Breast epithelium (tissue), 4 donors: ENCODE results near the gene WWC1. TPM values are rescaled to one million over a fixed set of nuclear protein-coding genes. Genes with fewer than 3 reads are reported as not detected.

Source experiments
- DNase-seq, 2 donors: peaks; one replicate each; pipeline ENCODE4 v3.0.0-alpha.2; 2019; ENCODE audit warnings: low spot score in 2 of 2
- H3K27ac ChIP-seq, 2 donors: fragments of 200-600 bp; sonication (generic) in 1 of 2; one replicate each; pipeline ENCODE4 v1.5.1; 2016 to 2019; ENCODE audit warnings: mild to moderate bottlenecking in 1 of 2
- H3K27me3 ChIP-seq, 2 donors: fragments of 200-600 bp; sonication (generic) in 1 of 2; one replicate each; pipeline versions ENCODE4 v1.5.1 to v1.6.0; 2017 to 2019; ENCODE audit warnings: control low read depth in 1 of 2, mild to moderate bottlenecking in 1 of 2
- H3K36me3 ChIP-seq: fragments of 200-600 bp; one replicate; pipeline ENCODE4 v1.5.1; 2019
- H3K4me1 ChIP-seq, 2 donors: fragments of 200-600 bp; sonication (generic); one replicate each; pipeline ENCODE4 v1.5.1; 2016 to 2019; ENCODE audit warnings: control low read depth in 1 of 2
- H3K4me3 ChIP-seq, 3 donors: fragments of 200-600 bp; sonication (generic); 1 replicate in 2 of 3; 2 replicates in 1 of 3; pipeline ENCODE4 v1.5.1; 2016 to 2019; ENCODE audit warnings: mild to moderate bottlenecking in 3 of 3, moderate library complexity in 2 of 3
- H3K9me3 ChIP-seq, 2 donors: fragments of 200-600 bp; sonication (generic) in 1 of 2; one replicate each; pipeline ENCODE4 v1.5.1; 2016 to 2019; ENCODE audit warnings: control low read depth in 1 of 2
- POLR2A ChIP-seq: fragments of 450-650 bp; IDR thresholded peaks from one replicate; pipeline ENCODE4 v1.6.1; 2016; ENCODE audit warnings: antibody characterized with exemption, mild to moderate bottlenecking, moderate library complexity
- POLR2AphosphoS5 ChIP-seq, 3 donors: sonication (generic); formaldehyde crosslinking; IDR thresholded peaks; one replicate each; pipeline ENCODE4 v1.6.1; 2017; ENCODE audit warnings: antibody characterized with exemption in 3 of 3
- intact Hi-C: fragments of 100-400 bp; cut with DNase I; formaldehyde crosslinking; loops from one replicate; pipeline ENCODE4 v1.15.1; 2023; ENCODE audit warnings: low total_unique reads
- total RNA-seq, 3 donors: library from RNA; depleted of rRNA; stranded (reverse); fragments of >200 nt; gene quantifications; one replicate each; pipeline ENCODE4 v1.1.0, GENCODE V29; 2016
- TF ChIP-seq, protein P1 (sequence below), 3 donors: fragments of 450-650 bp; IDR thresholded peaks; one replicate each; pipeline ENCODE4 v1.5.1; 2016 to 2017; ENCODE audit warnings: antibody characterized with exemption in 3 of 3, mild to moderate bottlenecking in 3 of 3, moderate library complexity in 3 of 3

WWC1 gene
- total RNA-seq, 3 donors from 2014 or later: 0.96 to 59.9 (median 59.6) TPM

GRCh38 chr5:168409591-168410458 lies 118.4 kb downstream of the WWC1 start:
- intact Hi-C loops: no loop called here
- peak overlapping the region; percentile 75 to 79 for H3K27ac ChIP-seq
- no peak for TF ChIP-seq POLR2A
- TF ChIP-seq, protein P1, sequence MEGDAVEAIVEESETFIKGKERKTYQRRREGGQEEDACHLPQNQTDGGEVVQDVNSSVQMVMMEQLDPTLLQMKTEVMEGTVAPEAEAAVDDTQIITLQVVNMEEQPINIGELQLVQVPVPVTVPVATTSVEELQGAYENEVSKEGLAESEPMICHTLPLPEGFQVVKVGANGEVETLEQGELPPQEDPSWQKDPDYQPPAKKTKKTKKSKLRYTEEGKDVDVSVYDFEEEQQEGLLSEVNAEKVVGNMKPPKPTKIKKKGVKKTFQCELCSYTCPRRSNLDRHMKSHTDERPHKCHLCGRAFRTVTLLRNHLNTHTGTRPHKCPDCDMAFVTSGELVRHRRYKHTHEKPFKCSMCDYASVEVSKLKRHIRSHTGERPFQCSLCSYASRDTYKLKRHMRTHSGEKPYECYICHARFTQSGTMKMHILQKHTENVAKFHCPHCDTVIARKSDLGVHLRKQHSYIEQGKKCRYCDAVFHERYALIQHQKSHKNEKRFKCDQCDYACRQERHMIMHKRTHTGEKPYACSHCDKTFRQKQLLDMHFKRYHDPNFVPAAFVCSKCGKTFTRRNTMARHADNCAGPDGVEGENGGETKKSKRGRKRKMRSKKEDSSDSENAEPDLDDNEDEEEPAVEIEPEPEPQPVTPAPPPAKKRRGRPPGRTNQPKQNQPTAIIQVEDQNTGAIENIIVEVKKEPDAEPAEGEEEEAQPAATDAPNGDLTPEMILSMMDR (IDR thresholded peaks at IDR 0.05): no peak
- TF ChIP-seq POLR2AphosphoS5 (IDR thresholded peaks at IDR 0.05): no peak
- DNase-seq: no peak
- H3K9me3 ChIP-seq: no peaks in the 10 kb centered on the region
- H3K27me3 ChIP-seq: no peaks in the 10 kb centered on the region
- H3K4me3 ChIP-seq: peak overlapping the region in 2 of 3 donors; percentile 16 to 46
- no peaks in the 10 kb centered on the region for H3K36me3 ChIP-seq
- H3K4me1 ChIP-seq: peaks cover 0 to 8% of the 10 kb centered on the region in 2 donors

GRCh38 chr5:168411871-168412270 lies 120.4 kb downstream of the WWC1 start:
- H3K4me3 ChIP-seq: no peak overlapping the region
- H3K9me3 ChIP-seq: no peaks in the 10 kb centered on the region
- H3K36me3 ChIP-seq: no peaks in the 10 kb centered on the region
- no peak for DNase-seq
- H3K4me1 ChIP-seq: peaks cover 0 to 8% of the 10 kb centered on the region in 2 donors
- TF ChIP-seq POLR2AphosphoS5 (IDR thresholded peaks at IDR 0.05) (no peak), POLR2A (no peak)
- TF ChIP-seq, protein P1 (IDR thresholded peaks at IDR 0.05): no peak
- no peaks in the 10 kb centered on the region for H3K27me3 ChIP-seq
- peak overlapping the region; percentile 54 to 60 for H3K27ac ChIP-seq
- intact Hi-C loops: no loop called here

DNA sequence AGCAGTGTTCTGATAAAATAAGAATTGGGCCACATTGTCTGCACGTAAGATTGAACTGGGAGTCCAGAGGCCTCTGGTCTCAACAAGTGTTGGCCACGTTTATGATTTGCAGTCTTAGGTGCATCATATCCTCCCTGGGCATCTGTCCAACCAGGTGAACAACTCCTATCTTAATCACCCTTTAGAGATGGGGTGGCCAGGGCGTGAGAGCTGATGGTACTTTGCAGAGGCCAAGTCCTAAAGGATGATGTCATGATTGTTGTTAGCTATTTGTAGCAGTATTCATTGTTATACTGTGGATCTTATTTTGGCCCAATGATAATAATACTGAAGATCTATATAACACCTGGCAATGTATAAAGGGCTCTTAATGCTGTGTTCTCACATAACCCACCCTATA lies 121.6 kb downstream of the WWC1 start:
- no peaks in the 10 kb centered on the region for H3K9me3 ChIP-seq
- no peak overlapping the region for H3K27ac ChIP-seq
- DNase-seq: no peak
- intact Hi-C loops: no loop called here
- H3K36me3 ChIP-seq: no peaks in the 10 kb centered on the region
- no peak for TF ChIP-seq POLR2AphosphoS5 (IDR thresholded peaks at IDR 0.05)
- TF ChIP-seq POLR2A: no peak
- TF ChIP-seq, protein P1 (IDR thresholded peaks at IDR 0.05): no peak
- peaks cover 0 to 8% of the 10 kb centered on the region in 2 donors for H3K4me1 ChIP-seq
- H3K27me3 ChIP-seq: no peaks in the 10 kb centered on the region
- no peak overlapping the region for H3K4me3 ChIP-seq

- no peaks in the 10 kb centered on the region for H3K9me3 ChIP-seq
- intact Hi-C loops: no loop called here
- TF ChIP-seq POLR2A: no peak
- TF ChIP-seq POLR2AphosphoS5 (IDR thresholded peaks at IDR 0.05): no peak
- TF ChIP-seq, protein P1 (IDR thresholded peaks at IDR 0.05): no peak
- H3K27me3 ChIP-seq: no peaks in the 10 kb centered on the region
- H3K4me3 ChIP-seq: no peak overlapping the region
- no peak for DNase-seq
- H3K4me1 ChIP-seq: peaks cover 0 to 8% of the 10 kb centered on the region in 2 donors
- H3K36me3 ChIP-seq: no peaks in the 10 kb centered on the region
- H3K27ac ChIP-seq: no peak overlapping the region
Measured at GRCh38 chr5:168413596-168413995, 122.2 kb downstream of the WWC1 start.

DNA sequence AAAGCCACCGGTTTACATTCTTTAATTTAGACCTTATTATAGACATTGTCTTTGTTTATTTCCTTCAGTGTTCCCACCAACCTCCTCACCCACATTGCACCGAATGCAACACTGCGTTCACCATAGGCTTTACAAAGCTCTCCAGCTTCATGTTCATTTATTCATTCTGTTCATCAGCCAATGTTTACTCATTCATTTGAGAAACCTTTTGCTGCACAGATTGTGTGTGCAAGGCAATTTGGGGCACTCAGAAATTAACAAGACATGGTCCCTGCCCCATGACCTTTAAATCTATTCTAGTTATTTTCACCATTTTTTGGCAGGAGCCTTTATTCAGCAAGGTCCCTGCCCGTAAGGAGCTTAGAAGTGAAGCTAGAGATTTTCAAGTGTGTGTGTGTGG lies 124.0 kb downstream of the WWC1 start:
- Histone ChIP-seq H3K4me1 (no peaks in the 10 kb centered on the region), H3K36me3 (no peaks in the 10 kb centered on the region), H3K4me3 (no peak overlapping the region), H3K9me3 (no peaks in the 10 kb centered on the region), H3K27me3 (no peaks in the 10 kb centered on the region), H3K27ac (no peak overlapping the region)
- intact Hi-C loops: no loop called here
- TF ChIP-seq POLR2A: no peak
- TF ChIP-seq, protein P1 (IDR thresholded peaks at IDR 0.05): no peak
- DNase-seq: no peak
